Loucy (cell line): ENCODE measurements around the gene NEDD4.

ENCODE experiments used
- CTCF ChIP-seq: fragments of 200-600 bp; sonication (generic); conservative IDR thresholded peaks from 2 replicates; pipeline ENCODE4 v1.5.1; 2014; ENCODE audit warnings: mild to moderate bottlenecking, antibody characterized with exemption, low read length
- EZH2phosphoT487 ChIP-seq: fragments of 200-600 bp; IDR thresholded peaks from 2 replicates; pipeline ENCODE4 v1.6.1; 2018; ENCODE audit warnings: antibody characterized with exemption, mild to moderate bottlenecking, moderate library complexity, borderline replicate concordance

GRCh38 chr15:56042498-56042897 lies 49.1 kb upstream of the NEDD4 start:
- TF ChIP-seq CTCF (no peak), EZH2phosphoT487 (no peak)
